Left lung (tissue), 10 donors: Measurements from ENCODE around the gene RASSF4. TPM values are rescaled to one million over a fixed set of nuclear protein-coding genes. Genes with fewer than 3 reads are reported as not detected.

Source experiments
- ATAC-seq: fragments of 200-7000 bp; cut with Tn5 transposase; one replicate; pipeline ENCODE4 v1.9.1; 2020; ENCODE audit warnings: moderate library complexity
- DNase-seq, 4 donors: peaks; one replicate each; pipeline ENCODE4 v3.0.0-alpha.2; 2013 to 2020
- H3K27ac ChIP-seq, 2 donors: fragments of 200-600 bp; sonication (generic) in 1 of 2; one replicate each; pipeline versions ENCODE4 v1.5.0 to v1.8.0; 2020 to 2021
- H3K27me3 ChIP-seq, 2 donors: fragments of 200-600 bp; sonication (generic) in 1 of 2; one replicate each; pipeline versions ENCODE4 v1.5.0 to v1.8.0; 2020 to 2021
- H3K36me3 ChIP-seq, 2 donors: fragments of 200-600 bp; sonication (generic) in 1 of 2; one replicate each; pipeline versions ENCODE4 v1.5.0 to v1.8.0; 2020 to 2021
- H3K4me1 ChIP-seq, 2 donors: fragments of 200-600 bp; one replicate each; pipeline ENCODE4 v1.8.0; 2021
- H3K4me3 ChIP-seq, 2 donors: fragments of 200-600 bp; sonication (generic) in 1 of 2; one replicate each; pipeline versions ENCODE4 v1.5.0 to v1.8.0; 2020 to 2021; ENCODE audit warnings: mild to moderate bottlenecking in 1 of 2
- H3K9me3 ChIP-seq, 2 donors: fragments of 200-600 bp; sonication (generic) in 1 of 2; one replicate each; pipeline versions ENCODE4 v1.5.0 to v1.8.0; 2020 to 2021
- intact Hi-C, 2 donors: fragments of 100-400 bp; cut with DNase I; formaldehyde crosslinking; loops; one replicate each; pipeline versions ENCODE4 v1.11.2 to v1.14.2; 2022
- polyA plus RNA-seq, 6 donors: library from polyadenylated mRNA; unstranded; fragments of 120-200 nt; gene quantifications; one replicate each; pipeline ENCODE4 v1.2.1, GENCODE V29; 2013; ENCODE audit not compliant: insufficient read length in 6 of 6
- total RNA-seq, 2 donors: library from RNA; stranded (reverse); fragmentation: NEBNext Ultra II Directional; extraction: Animal tissue kit (Norgen Biotek cat#: 25700); gene quantifications; one replicate each; pipeline ENCODE4 v1.2.1, GENCODE V29; 2021
- TF ChIP-seq, protein P1 (sequence below), 2 donors: fragments of 200-600 bp; sonication (generic) in 1 of 2; IDR thresholded peaks; one replicate each; pipeline versions ENCODE4 v1.5.0 to v1.8.0; 2021; ENCODE audit warnings: antibody characterized with exemption in 2 of 2
- donor health status: DM: no; HTN: yes; CAD: no.
- donor health status: DM: no; HTN: no; CAD: no.

Gene RASSF4
- total and polyA plus RNA-seq, 8 donors, result 17.1 to 54.7 (median 20.7) TPM

DNA sequence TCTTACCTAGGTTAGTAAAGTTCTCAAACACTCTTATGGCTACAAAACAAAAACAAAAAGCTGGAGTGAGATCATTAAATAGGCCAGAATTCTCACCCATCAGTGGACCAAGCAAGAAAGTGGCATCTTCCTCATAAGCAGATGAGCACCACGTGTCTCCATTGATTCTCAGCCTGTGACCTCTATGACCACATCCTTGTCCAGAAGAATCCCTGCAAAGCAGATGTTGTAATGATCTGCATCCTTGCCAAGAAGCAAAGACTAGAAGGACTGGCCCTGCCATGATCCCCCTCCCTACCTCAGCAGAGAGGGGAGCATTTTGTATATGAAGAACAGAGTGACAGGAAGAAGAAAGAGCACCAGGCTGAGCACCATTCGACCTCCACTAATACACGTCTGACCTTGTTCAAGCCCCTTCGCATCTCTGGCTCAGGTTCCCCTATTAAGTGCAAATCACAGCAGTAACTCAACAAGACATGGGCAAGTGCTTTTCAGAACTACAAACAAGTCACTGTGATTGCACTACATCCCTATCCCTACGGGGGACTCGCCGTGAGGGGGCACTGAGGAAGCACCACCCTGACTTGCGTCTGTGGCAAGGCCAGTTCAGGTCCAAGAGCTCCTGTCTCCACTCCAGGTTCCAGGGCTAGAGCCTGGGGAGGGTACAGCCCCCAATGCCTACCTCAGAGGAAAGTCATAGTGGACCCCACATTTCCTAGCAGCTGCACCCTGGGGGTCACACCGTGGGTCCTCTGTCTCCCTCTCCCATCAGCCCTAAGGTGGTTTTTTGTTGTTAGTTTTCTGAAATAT, 22.2 kb upstream of the RASSF4 start:
- intact Hi-C loops, result no loop called here
- Histone ChIP-seq H3K4me3 (no peak overlapping the region), H3K27me3 (no peaks in the 10 kb centered on the region), H3K36me3 (no peaks in the 10 kb centered on the region), H3K9me3 (no peaks in the 10 kb centered on the region), H3K4me1 (peaks cover 8 to 77% of the 10 kb centered on the region in 2 donors), H3K27ac (no peak overlapping the region)
- no peak for ATAC-seq
- TF ChIP-seq, protein P1, sequence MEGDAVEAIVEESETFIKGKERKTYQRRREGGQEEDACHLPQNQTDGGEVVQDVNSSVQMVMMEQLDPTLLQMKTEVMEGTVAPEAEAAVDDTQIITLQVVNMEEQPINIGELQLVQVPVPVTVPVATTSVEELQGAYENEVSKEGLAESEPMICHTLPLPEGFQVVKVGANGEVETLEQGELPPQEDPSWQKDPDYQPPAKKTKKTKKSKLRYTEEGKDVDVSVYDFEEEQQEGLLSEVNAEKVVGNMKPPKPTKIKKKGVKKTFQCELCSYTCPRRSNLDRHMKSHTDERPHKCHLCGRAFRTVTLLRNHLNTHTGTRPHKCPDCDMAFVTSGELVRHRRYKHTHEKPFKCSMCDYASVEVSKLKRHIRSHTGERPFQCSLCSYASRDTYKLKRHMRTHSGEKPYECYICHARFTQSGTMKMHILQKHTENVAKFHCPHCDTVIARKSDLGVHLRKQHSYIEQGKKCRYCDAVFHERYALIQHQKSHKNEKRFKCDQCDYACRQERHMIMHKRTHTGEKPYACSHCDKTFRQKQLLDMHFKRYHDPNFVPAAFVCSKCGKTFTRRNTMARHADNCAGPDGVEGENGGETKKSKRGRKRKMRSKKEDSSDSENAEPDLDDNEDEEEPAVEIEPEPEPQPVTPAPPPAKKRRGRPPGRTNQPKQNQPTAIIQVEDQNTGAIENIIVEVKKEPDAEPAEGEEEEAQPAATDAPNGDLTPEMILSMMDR (IDR thresholded peaks at IDR 0.05), result no peak
- peak in 1 of 4 donors; percentile 30 for DNase-seq

- ATAC-seq (no peak), DNase-seq (no peak)
- Histone ChIP-seq H3K4me1 (peaks cover 8 to 64% of the 10 kb centered on the region in 2 donors), H3K36me3 (no peaks in the 10 kb centered on the region), H3K9me3 (no peaks in the 10 kb centered on the region), H3K27ac (peak overlapping the region in 1 of 2 donors; percentile 54), H3K27me3 (no peaks in the 10 kb centered on the region), H3K4me3 (no peak overlapping the region)
- intact Hi-C loops, result no loop called here
- TF ChIP-seq, protein P1 (IDR thresholded peaks at IDR 0.05), result no peak
These were observed 20.6 kb upstream of the RASSF4 start for GRCh38 chr10:44938956-44939355.

GRCh38 chr10:44939691-44940401, 19.8 kb upstream of the RASSF4 start:
- peak; percentile 47 for ATAC-seq
- Histone ChIP-seq H3K36me3 (no peaks in the 10 kb centered on the region), H3K27ac (peak overlapping the region in 1 of 2 donors; percentile 54), H3K9me3 (peaks cover 0 to 7% of the 10 kb centered on the region in 2 donors), H3K4me1 (peaks cover 8 to 57% of the 10 kb centered on the region in 2 donors), H3K27me3 (no peaks in the 10 kb centered on the region), H3K4me3 (no peak overlapping the region)
- TF ChIP-seq, protein P1 (IDR thresholded peaks at IDR 0.05), result no peak
- DNase-seq, result no peak
- intact Hi-C loops, result no loop called here

GRCh38 chr10:44944354-44944753, 15.2 kb upstream of the RASSF4 start:
- Histone ChIP-seq H3K27me3 (no peaks in the 10 kb centered on the region), H3K9me3 (peaks cover 0 to 7% of the 10 kb centered on the region in 2 donors), H3K4me1 (peaks cover 0 to 55% of the 10 kb centered on the region in 2 donors), H3K36me3 (no peaks in the 10 kb centered on the region), H3K4me3 (no peak overlapping the region), H3K27ac (no peak overlapping the region)
- TF ChIP-seq, protein P1 (IDR thresholded peaks at IDR 0.05), result no peak
- intact Hi-C loops, result no loop called here
- DNase-seq (no peak), ATAC-seq (no peak)

DNA sequence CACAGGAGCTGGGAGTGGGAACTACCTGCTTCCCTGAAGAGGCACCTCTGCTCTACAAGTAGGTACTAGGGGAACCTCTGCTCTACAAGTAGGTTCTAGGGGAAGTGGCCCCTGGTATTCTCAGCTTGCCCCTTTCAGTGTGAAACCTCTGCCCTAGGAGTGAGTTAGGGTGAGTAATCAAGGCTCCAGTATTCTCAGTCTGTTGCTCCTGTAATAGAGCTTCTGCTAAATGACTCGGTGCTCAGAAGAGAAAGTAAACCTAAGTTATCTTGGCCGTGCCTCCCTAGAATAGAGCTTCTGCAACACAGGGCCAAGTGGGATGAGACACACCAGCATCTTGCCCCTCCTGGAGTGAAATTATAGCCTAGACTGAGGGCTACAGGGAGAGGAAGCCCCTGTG, 13.4 kb upstream of the RASSF4 start:
- no peaks in the 10 kb centered on the region for H3K27me3 ChIP-seq
- DNase-seq, result no peak
- H3K4me3 ChIP-seq, result no peak overlapping the region
- peaks cover 0 to 7% of the 10 kb centered on the region in 2 donors for H3K9me3 ChIP-seq
- peak overlapping the region in 1 of 2 donors; percentile 64 for H3K27ac ChIP-seq
- TF ChIP-seq, protein P1 (IDR thresholded peaks at IDR 0.05), result no peak
- intact Hi-C loops, result no loop called here
- H3K36me3 ChIP-seq, result no peaks in the 10 kb centered on the region
- ATAC-seq, result peak; percentile 57
- H3K4me1 ChIP-seq, result peaks cover 0 to 54% of the 10 kb centered on the region in 2 donors
